Activated T-cell treated with anti-CD3 and anti-CD28 coated beads, Interleukin-2, amount 50 U/mL, for 48 hours (primary cell): ENCODE data around the gene JMJD1C.

Experiments
- DNase-seq, 2 experiments: peaks; one replicate each; pipeline ENCODE4 v3.0.0-alpha.2; 2020

Gene JMJD1C

GRCh38 chr10:63119041-63119440, 346.7 kb downstream of the JMJD1C start:
- no peak for DNase-seq
